ENCODE data around the gene PLEKHO2.

GRCh38 chr15:64808785-64809453 is 32.8 kb upstream of the PLEKHO2 start:
- TF ChIP-seq YY1 (IDR thresholded peaks at IDR 0.05; ENCODE audit: insufficient read depth, insufficient read length), result no peak
- TF ChIP-seq SUZ12 (IDR thresholded peaks at IDR 0.05; ENCODE audit: extremely low read depth, insufficient read depth, insufficient read length), result no peak

Measured in NT2/D1 (cell line).